ENCODE data around the gene ADAMTS12.
"Not testable (repeated sequence)": the region's sequence is repeated elsewhere in the genome, so short reads cannot be mapped to it uniquely, and the experiment has no call there.

The ADAMTS12 gene

GRCh38 chr5:33877449-33877848, 14.3 kb downstream of the ADAMTS12 start:
- Histone ChIP-seq H3K4me1 (ENCODE audit: control insufficient read depth, insufficient read depth, low read length) (peaks cover 5% of the 10 kb centered on the region), H3K36me3 (ENCODE audit: control insufficient read depth, insufficient read depth, low read length) (peaks cover 14% of the 10 kb centered on the region; the same call in 1 of the 2 replicates), H3K9me3 (ENCODE audit: control insufficient read depth, insufficient read depth, low read depth, low read length) (peaks cover 13% of the 10 kb centered on the region; the same call in 1 of the 2 replicates), H3K27me3 (ENCODE audit: control insufficient read depth, insufficient read depth, low read length) (no peaks in the 10 kb centered on the region), H3K27ac (ENCODE audit: low read depth, low read length) (no peak overlapping the region), H3K4me3 (ENCODE audit: low read depth, low read length) (no peak overlapping the region), H3K9ac (ENCODE audit: low read length) (no peak overlapping the region)

- Histone ChIP-seq H3K27me3 (ENCODE audit: control insufficient read depth, insufficient read depth, low read length) (no peaks in the 10 kb centered on the region), H3K36me3 (ENCODE audit: control insufficient read depth, insufficient read depth, low read length) (peaks cover 8% of the 10 kb centered on the region), H3K9ac (ENCODE audit: low read length) (no peak overlapping the region), H3K4me3 (ENCODE audit: low read depth, low read length) (no peak overlapping the region), H3K4me1 (ENCODE audit: control insufficient read depth, insufficient read depth, low read length) (no peaks in the 10 kb centered on the region), H3K9me3 (ENCODE audit: control insufficient read depth, insufficient read depth, low read depth, low read length) (peaks cover 25% of the 10 kb centered on the region), H3K27ac (ENCODE audit: low read depth, low read length) (no peak overlapping the region)
These were observed 24.5 kb downstream of the ADAMTS12 start for GRCh38 chr5:33867241-33867640.

- H3K27me3 ChIP-seq (ENCODE audit: control insufficient read depth, insufficient read depth, low read length); H3K27ac ChIP-seq (ENCODE audit: low read depth, low read length); H3K9me3 ChIP-seq (ENCODE audit: control insufficient read depth, insufficient read depth, low read depth, low read length); H3K36me3 ChIP-seq (ENCODE audit: control insufficient read depth, insufficient read depth, low read length); H3K9ac ChIP-seq (ENCODE audit: low read length); H3K4me3 ChIP-seq (ENCODE audit: low read depth, low read length): not testable (repeated sequence)
- H3K4me1 ChIP-seq (ENCODE audit: control insufficient read depth, insufficient read depth, low read length): peaks cover 26% of the 10 kb centered on the region
These were observed 32.6 kb downstream of the ADAMTS12 start for GRCh38 chr5:33859177-33859576.

- no peaks in the 10 kb centered on the region for H3K27me3 ChIP-seq (ENCODE audit: control insufficient read depth, insufficient read depth, low read length)
- no peak overlapping the region for H3K9ac ChIP-seq (ENCODE audit: low read length)
- peaks cover 45% of the 10 kb centered on the region for H3K4me1 ChIP-seq (ENCODE audit: control insufficient read depth, insufficient read depth, low read length)
- no peak overlapping the region for H3K27ac ChIP-seq (ENCODE audit: low read depth, low read length)
- H3K36me3 ChIP-seq (ENCODE audit: control insufficient read depth, insufficient read depth, low read length): no peaks in the 10 kb centered on the region
- no peak overlapping the region for H3K4me3 ChIP-seq (ENCODE audit: low read depth, low read length)
- no peaks in the 10 kb centered on the region for H3K9me3 ChIP-seq (ENCODE audit: control insufficient read depth, insufficient read depth, low read depth, low read length)
These were observed 34.8 kb downstream of the ADAMTS12 start for GRCh38 chr5:33857037-33857436.

GRCh38 chr5:33855396-33855795, 36.4 kb downstream of the ADAMTS12 start:
- Histone ChIP-seq H3K27me3 (ENCODE audit: control insufficient read depth, insufficient read depth, low read length) (no peaks in the 10 kb centered on the region), H3K36me3 (ENCODE audit: control insufficient read depth, insufficient read depth, low read length) (no peaks in the 10 kb centered on the region), H3K9ac (ENCODE audit: low read length) (no peak overlapping the region), H3K4me1 (ENCODE audit: control insufficient read depth, insufficient read depth, low read length) (peaks cover 56% of the 10 kb centered on the region), H3K27ac (ENCODE audit: low read depth, low read length) (peak overlapping the region; percentile 45; the same call in 1 of the 2 replicates), H3K9me3 (ENCODE audit: control insufficient read depth, insufficient read depth, low read depth, low read length) (no peaks in the 10 kb centered on the region), H3K4me3 (ENCODE audit: low read depth, low read length) (no peak overlapping the region)

- H3K27ac ChIP-seq (ENCODE audit: low read depth, low read length): peak overlapping the region; percentile 45; the same call in 1 of the 2 replicates
- H3K9me3 ChIP-seq (ENCODE audit: control insufficient read depth, insufficient read depth, low read depth, low read length): no peaks in the 10 kb centered on the region
- no peak overlapping the region for H3K9ac ChIP-seq (ENCODE audit: low read length)
- no peak overlapping the region; the same call in 1 of the 2 replicates for H3K4me3 ChIP-seq (ENCODE audit: low read depth, low read length)
- peaks cover 61% of the 10 kb centered on the region for H3K4me1 ChIP-seq (ENCODE audit: control insufficient read depth, insufficient read depth, low read length)
- H3K27me3 ChIP-seq (ENCODE audit: control insufficient read depth, insufficient read depth, low read length): no peaks in the 10 kb centered on the region
- no peaks in the 10 kb centered on the region for H3K36me3 ChIP-seq (ENCODE audit: control insufficient read depth, insufficient read depth, low read length)
These were observed 37.0 kb downstream of the ADAMTS12 start for GRCh38 chr5:33854733-33855151.

GRCh38 chr5:33852837-33853236, 39.0 kb downstream of the ADAMTS12 start:
- no peaks in the 10 kb centered on the region for H3K27me3 ChIP-seq (ENCODE audit: control insufficient read depth, insufficient read depth, low read length)
- H3K9me3 ChIP-seq (ENCODE audit: control insufficient read depth, insufficient read depth, low read depth, low read length): no peaks in the 10 kb centered on the region
- no peak overlapping the region for H3K9ac ChIP-seq (ENCODE audit: low read length)
- H3K4me1 ChIP-seq (ENCODE audit: control insufficient read depth, insufficient read depth, low read length): peaks cover 48% of the 10 kb centered on the region
- no peak overlapping the region for H3K4me3 ChIP-seq (ENCODE audit: low read depth, low read length)
- no peak overlapping the region for H3K27ac ChIP-seq (ENCODE audit: low read depth, low read length)
- no peaks in the 10 kb centered on the region for H3K36me3 ChIP-seq (ENCODE audit: control insufficient read depth, insufficient read depth, low read length)

- Histone ChIP-seq H3K27ac (ENCODE audit: low read depth, low read length) (peak overlapping the region; percentile 44; the same call in 1 of the 2 replicates), H3K4me3 (ENCODE audit: low read depth, low read length) (no peak overlapping the region), H3K4me1 (ENCODE audit: control insufficient read depth, insufficient read depth, low read length) (peaks cover 48% of the 10 kb centered on the region), H3K9ac (ENCODE audit: low read length) (no peak overlapping the region), H3K36me3 (ENCODE audit: control insufficient read depth, insufficient read depth, low read length) (no peaks in the 10 kb centered on the region), H3K9me3 (ENCODE audit: control insufficient read depth, insufficient read depth, low read depth, low read length) (no peaks in the 10 kb centered on the region), H3K27me3 (ENCODE audit: control insufficient read depth, insufficient read depth, low read length) (no peaks in the 10 kb centered on the region)
These were observed 39.5 kb downstream of the ADAMTS12 start for GRCh38 chr5:33852319-33852718.

- H3K4me1 ChIP-seq (ENCODE audit: control insufficient read depth, insufficient read depth, low read length): peaks cover 46% of the 10 kb centered on the region
- H3K9ac ChIP-seq (ENCODE audit: low read length): no peak overlapping the region
- H3K4me3 ChIP-seq (ENCODE audit: low read depth, low read length): no peak overlapping the region
- H3K27me3 ChIP-seq (ENCODE audit: control insufficient read depth, insufficient read depth, low read length): no peaks in the 10 kb centered on the region
- H3K27ac ChIP-seq (ENCODE audit: low read depth, low read length): peak overlapping the region; percentile 51
- no peaks in the 10 kb centered on the region for H3K36me3 ChIP-seq (ENCODE audit: control insufficient read depth, insufficient read depth, low read length)
- peaks cover 1% of the 10 kb centered on the region; the same call in 1 of the 2 replicates for H3K9me3 ChIP-seq (ENCODE audit: control insufficient read depth, insufficient read depth, low read depth, low read length)
These were observed 41.6 kb downstream of the ADAMTS12 start for GRCh38 chr5:33850100-33850594.

GRCh38 chr5:33848554-33848953, 43.2 kb downstream of the ADAMTS12 start:
- Histone ChIP-seq H3K4me3 (ENCODE audit: low read depth, low read length) (no peak overlapping the region), H3K9me3 (ENCODE audit: control insufficient read depth, insufficient read depth, low read depth, low read length) (peaks cover 11% of the 10 kb centered on the region; the same call in 1 of the 2 replicates), H3K27me3 (ENCODE audit: control insufficient read depth, insufficient read depth, low read length) (no peaks in the 10 kb centered on the region), H3K9ac (ENCODE audit: low read length) (no peak overlapping the region), H3K36me3 (ENCODE audit: control insufficient read depth, insufficient read depth, low read length) (no peaks in the 10 kb centered on the region), H3K27ac (ENCODE audit: low read depth, low read length) (no peak overlapping the region), H3K4me1 (ENCODE audit: control insufficient read depth, insufficient read depth, low read length) (peaks cover 32% of the 10 kb centered on the region)

- Histone ChIP-seq H3K9me3 (ENCODE audit: control insufficient read depth, insufficient read depth, low read depth, low read length) (peaks cover 12% of the 10 kb centered on the region; the same call in 1 of the 2 replicates), H3K27me3 (ENCODE audit: control insufficient read depth, insufficient read depth, low read length) (no peaks in the 10 kb centered on the region), H3K27ac (ENCODE audit: low read depth, low read length) (no peak overlapping the region), H3K4me3 (ENCODE audit: low read depth, low read length) (no peak overlapping the region), H3K9ac (ENCODE audit: low read length) (no peak overlapping the region), H3K4me1 (ENCODE audit: control insufficient read depth, insufficient read depth, low read length) (peaks cover 16% of the 10 kb centered on the region), H3K36me3 (ENCODE audit: control insufficient read depth, insufficient read depth, low read length) (no peaks in the 10 kb centered on the region)
These were observed 44.9 kb downstream of the ADAMTS12 start for GRCh38 chr5:33846851-33847250.
